ENCODE results near the gene PARVG.

Gene PARVG

DNA sequence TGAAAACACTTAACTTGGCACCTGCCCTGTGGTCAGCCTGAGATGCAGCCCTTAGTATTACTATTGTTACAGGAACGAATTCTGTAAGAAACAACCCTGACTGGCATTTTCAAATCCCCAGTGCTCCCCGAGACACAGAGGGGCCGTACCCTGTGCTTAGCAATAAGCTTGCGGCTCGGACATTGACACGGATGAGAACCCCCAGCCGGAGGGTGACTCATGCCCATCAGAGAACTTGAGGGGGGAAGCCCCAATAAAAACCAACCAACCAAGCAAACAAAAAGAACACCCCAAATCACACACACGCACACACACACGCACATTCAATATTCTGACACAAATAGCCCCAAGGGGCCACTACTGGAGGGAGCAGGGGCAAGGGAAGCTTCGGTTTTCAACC lies 68.2 kb downstream of the PARVG start:
- H4K20me1 ChIP-seq (ENCODE audit: control insufficient read depth, insufficient read depth, low read depth, low read length): no peaks in the 10 kb centered on the region
- H3K9me3 ChIP-seq (ENCODE audit: control insufficient read depth, insufficient read depth, low read length): peaks cover 10% of the 10 kb centered on the region; the same call in 1 of the 2 replicates
- H3K36me3 ChIP-seq (ENCODE audit: control insufficient read depth, low read length): no peaks in the 10 kb centered on the region
- H3K4me2 ChIP-seq (ENCODE audit: low read length): no peak overlapping the region
- no peak overlapping the region for H3K4me3 ChIP-seq (ENCODE audit: low read length)
- H3K27ac ChIP-seq (ENCODE audit: low read depth, low read length): no peak overlapping the region
- no peaks in the 10 kb centered on the region for H3F3A ChIP-seq (ENCODE audit: control insufficient read depth, insufficient read depth)
- TF ChIP-seq EZH2phosphoT487 (IDR thresholded peaks at IDR 0.05; ENCODE audit: borderline replicate concordance, low read length): no peak
- TF ChIP-seq, protein P1, sequence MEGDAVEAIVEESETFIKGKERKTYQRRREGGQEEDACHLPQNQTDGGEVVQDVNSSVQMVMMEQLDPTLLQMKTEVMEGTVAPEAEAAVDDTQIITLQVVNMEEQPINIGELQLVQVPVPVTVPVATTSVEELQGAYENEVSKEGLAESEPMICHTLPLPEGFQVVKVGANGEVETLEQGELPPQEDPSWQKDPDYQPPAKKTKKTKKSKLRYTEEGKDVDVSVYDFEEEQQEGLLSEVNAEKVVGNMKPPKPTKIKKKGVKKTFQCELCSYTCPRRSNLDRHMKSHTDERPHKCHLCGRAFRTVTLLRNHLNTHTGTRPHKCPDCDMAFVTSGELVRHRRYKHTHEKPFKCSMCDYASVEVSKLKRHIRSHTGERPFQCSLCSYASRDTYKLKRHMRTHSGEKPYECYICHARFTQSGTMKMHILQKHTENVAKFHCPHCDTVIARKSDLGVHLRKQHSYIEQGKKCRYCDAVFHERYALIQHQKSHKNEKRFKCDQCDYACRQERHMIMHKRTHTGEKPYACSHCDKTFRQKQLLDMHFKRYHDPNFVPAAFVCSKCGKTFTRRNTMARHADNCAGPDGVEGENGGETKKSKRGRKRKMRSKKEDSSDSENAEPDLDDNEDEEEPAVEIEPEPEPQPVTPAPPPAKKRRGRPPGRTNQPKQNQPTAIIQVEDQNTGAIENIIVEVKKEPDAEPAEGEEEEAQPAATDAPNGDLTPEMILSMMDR (IDR thresholded peaks at IDR 0.05; ENCODE audit: low read depth, low read length, poor library complexity, severe bottlenecking): no peak
- no peaks in the 10 kb centered on the region for H3K4me1 ChIP-seq (ENCODE audit: control insufficient read depth, low read length)
- H3K9me2 ChIP-seq (replicated peaks; ENCODE audit: control insufficient read depth, low read length): no peaks in the 10 kb centered on the region
- H3K27me3 ChIP-seq (ENCODE audit: control insufficient read depth, low read length): 0 out of 2 replicates have a peak, but pooled peaks cover 2% of the 10 kb centered on the region
- H3K79me2 ChIP-seq (ENCODE audit: control insufficient read depth, low read length): no peaks in the 10 kb centered on the region

DNA sequence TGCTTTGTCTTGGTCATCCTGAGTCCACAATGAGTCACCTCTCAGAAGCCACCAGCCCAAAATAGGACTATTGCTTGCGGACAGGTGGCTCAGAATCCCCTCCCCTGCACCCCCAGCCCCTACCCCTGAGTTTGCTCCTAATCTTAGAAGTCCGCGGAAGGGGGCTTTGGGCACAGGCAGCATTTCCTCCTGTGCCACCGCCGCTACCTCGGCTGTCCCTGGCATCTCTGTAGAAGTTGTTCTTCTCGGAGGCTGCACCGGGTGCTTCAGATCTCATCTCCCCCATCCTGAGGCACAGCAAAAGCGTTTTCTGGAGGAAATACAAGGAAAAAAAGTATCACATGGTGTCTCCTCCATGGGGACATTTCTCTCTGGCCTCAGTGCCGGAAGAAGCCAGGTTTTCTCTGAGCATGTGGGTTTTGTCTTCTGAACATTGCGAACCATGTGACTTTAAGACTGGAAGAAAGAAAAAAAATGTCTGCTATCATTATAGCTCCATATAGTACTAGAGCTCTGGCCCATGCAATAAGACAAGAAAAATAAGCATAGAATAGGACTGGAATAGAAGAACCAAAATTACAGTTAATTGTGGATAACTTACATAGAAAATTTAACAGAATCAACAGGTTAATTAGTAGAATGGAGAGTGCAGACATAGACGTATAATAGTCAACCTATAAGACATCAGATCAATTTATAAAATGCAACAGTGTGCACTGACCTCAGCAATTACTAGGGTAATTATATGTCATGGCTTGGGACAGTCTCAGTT lies 68.8 kb downstream of the PARVG start:
- Histone ChIP-seq H3K4me2 (ENCODE audit: low read length) (no peak overlapping the region), H3K27ac (ENCODE audit: low read depth, low read length) (no peak overlapping the region), H3K36me3 (ENCODE audit: control insufficient read depth, low read length) (no peaks in the 10 kb centered on the region), H3K79me2 (ENCODE audit: control insufficient read depth, low read length) (no peaks in the 10 kb centered on the region), H3K9me3 (ENCODE audit: control insufficient read depth, insufficient read depth, low read length) (peaks cover 10% of the 10 kb centered on the region; the same call in 1 of the 2 replicates), H3K27me3 (ENCODE audit: control insufficient read depth, low read length) (0 out of 2 replicates have a peak, but pooled peaks cover 2% of the 10 kb centered on the region), H3K4me1 (ENCODE audit: control insufficient read depth, low read length) (no peaks in the 10 kb centered on the region), H3K4me3 (ENCODE audit: low read length) (no peak overlapping the region), H3F3A (ENCODE audit: control insufficient read depth, insufficient read depth) (no peaks in the 10 kb centered on the region), H3K9me2 (replicated peaks; ENCODE audit: control insufficient read depth, low read length) (no peaks in the 10 kb centered on the region), H4K20me1 (ENCODE audit: control insufficient read depth, insufficient read depth, low read depth, low read length) (no peaks in the 10 kb centered on the region)
- no peak for TF ChIP-seq EZH2phosphoT487 (IDR thresholded peaks at IDR 0.05; ENCODE audit: borderline replicate concordance, low read length)
- TF ChIP-seq, protein P1 (IDR thresholded peaks at IDR 0.05; ENCODE audit: low read depth, low read length, poor library complexity, severe bottlenecking): no peak

DNA sequence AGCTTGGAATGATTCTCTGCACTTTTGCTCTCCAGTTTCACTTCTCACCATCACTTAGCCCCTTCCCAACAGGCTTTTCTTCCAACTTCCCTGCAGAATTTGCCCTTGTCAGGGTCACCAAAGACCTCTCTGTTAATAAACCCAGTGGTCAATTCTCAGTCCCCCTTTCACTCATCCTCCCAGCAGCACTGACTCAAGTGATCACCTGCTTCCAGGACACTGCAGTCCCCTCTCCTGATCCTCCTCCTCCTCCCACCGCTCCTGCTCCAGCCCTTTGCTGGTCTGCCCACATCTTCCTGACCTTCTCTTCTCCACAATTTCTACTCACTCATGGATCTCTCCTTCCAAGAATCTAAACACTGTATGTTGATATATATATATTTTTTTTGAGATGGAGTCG lies 74.1 kb downstream of the PARVG start:
- 0 out of 2 replicates have a peak, but pooled peaks cover 2% of the 10 kb centered on the region for H3K27me3 ChIP-seq (ENCODE audit: control insufficient read depth, low read length)

More for the DNA sequence above, 74.1 kb downstream of the PARVG start:
- Histone ChIP-seq H3K36me3 (ENCODE audit: control insufficient read depth, low read length) (no peaks in the 10 kb centered on the region), H3K4me1 (ENCODE audit: control insufficient read depth, low read length) (peaks cover 25% of the 10 kb centered on the region), H4K20me1 (ENCODE audit: control insufficient read depth, insufficient read depth, low read depth, low read length) (no peaks in the 10 kb centered on the region), H3K27ac (ENCODE audit: low read depth, low read length) (no peak overlapping the region), H3K9me2 (replicated peaks; ENCODE audit: control insufficient read depth, low read length) (no peaks in the 10 kb centered on the region), H3K9me3 (ENCODE audit: control insufficient read depth, insufficient read depth, low read length) (peaks cover 7% of the 10 kb centered on the region; the same call in 1 of the 2 replicates), H3K4me2 (ENCODE audit: low read length) (no peak overlapping the region), H3K79me2 (ENCODE audit: control insufficient read depth, low read length) (no peaks in the 10 kb centered on the region), H3K4me3 (ENCODE audit: low read length) (no peak overlapping the region), H3F3A (ENCODE audit: control insufficient read depth, insufficient read depth) (no peaks in the 10 kb centered on the region)
- TF ChIP-seq EZH2phosphoT487 (IDR thresholded peaks at IDR 0.05; ENCODE audit: borderline replicate concordance, low read length): no peak
- TF ChIP-seq, protein P1 (IDR thresholded peaks at IDR 0.05; ENCODE audit: low read depth, low read length, poor library complexity, severe bottlenecking): no peak
